Measurements from ENCODE around the gene MED12L. TPM values are rescaled to one million over a fixed set of nuclear protein-coding genes. Genes with fewer than 3 reads are reported as not detected.

MED12L gene
- total RNA-seq, 2 donors from 2014 or later: 15.5 to 28.9 TPM

- H3K27ac ChIP-seq (ENCODE audit: low read depth, low read length): no peak overlapping the region
- H3K9me3 ChIP-seq (ENCODE audit: control insufficient read depth, low read length): no peaks in the 10 kb centered on the region
- no peak overlapping the region for H3K9ac ChIP-seq (ENCODE audit: extremely low read depth, low read length, poor library complexity, severe bottlenecking)
- no peak overlapping the region for H3K4me3 Mint-ChIP-seq
- no peaks in the 10 kb centered on the region for H3K4me1 ChIP-seq (ENCODE audit: control insufficient read depth, insufficient read depth, low read length)
- no peak overlapping the region for H3K4me3 ChIP-seq (ENCODE audit: low read length)
- H3K36me3 Mint-ChIP-seq (ENCODE audit: low read depth): peaks cover 2% of the 10 kb centered on the region
- WGBS, 2 experiments (ENCODE audit: insufficient coverage in 1 of 2, insufficient read length in 1 of 2): 89 to 96% methylated on average over 4 to 6 of the region's 6 CpGs
- peaks cover 14% of the 10 kb centered on the region for H3K4me1 Mint-ChIP-seq
- no peaks in the 10 kb centered on the region for H3K27me3 Mint-ChIP-seq (ENCODE audit: insufficient read depth)
- TF ChIP-seq CTCF (conservative IDR thresholded peaks at IDR 0.05): no peak
- H3K36me3 ChIP-seq (ENCODE audit: control insufficient read depth, insufficient read depth, low read length): no peaks in the 10 kb centered on the region
- H3K27me3 ChIP-seq (ENCODE audit: control insufficient read depth, insufficient read depth, low read length, poor library complexity, severe bottlenecking): no peaks in the 10 kb centered on the region
- H3K27ac Mint-ChIP-seq: no peak overlapping the region
- H3K9me3 Mint-ChIP-seq: no peaks in the 10 kb centered on the region
- DNase-seq: no peak
Observed at GRCh38 chr3:151347432-151347831, 262.0 kb downstream of the MED12L start.

GRCh38 chr3:151350656-151351055 is 265.2 kb downstream of the MED12L start:
- Mint-ChIP-seq H3K4me1 (peaks cover 14% of the 10 kb centered on the region), H3K27me3 (ENCODE audit: insufficient read depth) (no peaks in the 10 kb centered on the region), H3K9me3 (no peaks in the 10 kb centered on the region), H3K36me3 (ENCODE audit: low read depth) (peaks cover 5% of the 10 kb centered on the region), H3K27ac (no peak overlapping the region), H3K4me3 (no peak overlapping the region)
- Histone ChIP-seq H3K27me3 (ENCODE audit: control insufficient read depth, insufficient read depth, low read length, poor library complexity, severe bottlenecking) (no peaks in the 10 kb centered on the region), H3K9me3 (ENCODE audit: control insufficient read depth, low read length) (no peaks in the 10 kb centered on the region), H3K36me3 (ENCODE audit: control insufficient read depth, insufficient read depth, low read length) (no peaks in the 10 kb centered on the region), H3K9ac (ENCODE audit: extremely low read depth, low read length, poor library complexity, severe bottlenecking) (no peak overlapping the region), H3K4me1 (ENCODE audit: control insufficient read depth, insufficient read depth, low read length) (no peaks in the 10 kb centered on the region), H3K27ac (ENCODE audit: low read depth, low read length) (no peak overlapping the region), H3K4me3 (ENCODE audit: low read length) (no peak overlapping the region)
- WGBS, 2 experiments (ENCODE audit: insufficient coverage in 1 of 2, insufficient read length in 1 of 2): no CpG with 5 or more reads among the region's 1 CpG
- no peak for DNase-seq
- TF ChIP-seq CTCF (conservative IDR thresholded peaks at IDR 0.05): no peak

- no peak for DNase-seq
- no peaks in the 10 kb centered on the region for H3K4me1 ChIP-seq (ENCODE audit: control insufficient read depth, insufficient read depth, low read length)
- TF ChIP-seq CTCF (conservative IDR thresholded peaks at IDR 0.05): no peak
- WGBS, 2 experiments (ENCODE audit: insufficient coverage in 1 of 2, insufficient read length in 1 of 2): 100% methylated on average over 1 of the region's 1 CpG; no CpG with 5 or more reads in 1 of the 2 experiments
- H3K27ac ChIP-seq (ENCODE audit: low read depth, low read length): no peak overlapping the region
- no peaks in the 10 kb centered on the region for H3K27me3 ChIP-seq (ENCODE audit: control insufficient read depth, insufficient read depth, low read length, poor library complexity, severe bottlenecking)
- H3K9me3 ChIP-seq (ENCODE audit: control insufficient read depth, low read length): no peaks in the 10 kb centered on the region
- no peak overlapping the region for H3K9ac ChIP-seq (ENCODE audit: extremely low read depth, low read length, poor library complexity, severe bottlenecking)
- Mint-ChIP-seq H3K27ac (no peak overlapping the region), H3K36me3 (ENCODE audit: low read depth) (peaks cover 7% of the 10 kb centered on the region), H3K27me3 (ENCODE audit: insufficient read depth) (no peaks in the 10 kb centered on the region), H3K4me1 (peaks cover 9% of the 10 kb centered on the region), H3K4me3 (no peak overlapping the region), H3K9me3 (no peaks in the 10 kb centered on the region)
- no peak overlapping the region for H3K4me3 ChIP-seq (ENCODE audit: low read length)
- no peaks in the 10 kb centered on the region for H3K36me3 ChIP-seq (ENCODE audit: control insufficient read depth, insufficient read depth, low read length)
Observed at GRCh38 chr3:151351219-151351618, 265.8 kb downstream of the MED12L start.
